Stimulated activated CD8-positive, alpha-beta memory T cell treated with anti-CD3 and anti-CD28 coated beads, Interleukin-12 subunit alpha, Interleukin-12 subunit beta, amount 100 ng/mL, for 24 hours (primary cell): Measurements from ENCODE around the gene HLTF.

Experiments used
- DNase-seq: peaks from one replicate; pipeline ENCODE4 v3.0.0-alpha.2; 2020; ENCODE audit errors: extremely low read depth

The HLTF gene

DNA sequence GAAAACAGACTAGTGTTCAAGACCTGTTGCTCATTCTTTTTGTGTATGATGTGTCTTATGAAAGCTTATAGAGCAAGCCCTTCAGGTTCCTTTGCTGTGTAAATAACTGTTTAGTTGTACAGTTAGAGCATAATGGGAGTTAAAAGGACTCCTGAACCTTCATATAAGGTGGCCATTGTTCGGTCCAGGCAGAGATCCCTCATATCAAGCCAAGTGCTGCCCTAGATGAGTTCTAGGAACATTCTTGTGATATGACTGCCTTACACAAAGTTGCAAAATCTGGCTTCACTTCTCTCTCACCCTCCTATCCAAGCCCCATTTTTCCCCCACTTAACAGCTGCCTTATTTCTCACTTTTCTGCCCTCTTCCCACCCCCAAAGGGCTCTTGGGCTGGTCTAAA, 68.1 kb downstream of the HLTF start:
- no peak for DNase-seq

DNA sequence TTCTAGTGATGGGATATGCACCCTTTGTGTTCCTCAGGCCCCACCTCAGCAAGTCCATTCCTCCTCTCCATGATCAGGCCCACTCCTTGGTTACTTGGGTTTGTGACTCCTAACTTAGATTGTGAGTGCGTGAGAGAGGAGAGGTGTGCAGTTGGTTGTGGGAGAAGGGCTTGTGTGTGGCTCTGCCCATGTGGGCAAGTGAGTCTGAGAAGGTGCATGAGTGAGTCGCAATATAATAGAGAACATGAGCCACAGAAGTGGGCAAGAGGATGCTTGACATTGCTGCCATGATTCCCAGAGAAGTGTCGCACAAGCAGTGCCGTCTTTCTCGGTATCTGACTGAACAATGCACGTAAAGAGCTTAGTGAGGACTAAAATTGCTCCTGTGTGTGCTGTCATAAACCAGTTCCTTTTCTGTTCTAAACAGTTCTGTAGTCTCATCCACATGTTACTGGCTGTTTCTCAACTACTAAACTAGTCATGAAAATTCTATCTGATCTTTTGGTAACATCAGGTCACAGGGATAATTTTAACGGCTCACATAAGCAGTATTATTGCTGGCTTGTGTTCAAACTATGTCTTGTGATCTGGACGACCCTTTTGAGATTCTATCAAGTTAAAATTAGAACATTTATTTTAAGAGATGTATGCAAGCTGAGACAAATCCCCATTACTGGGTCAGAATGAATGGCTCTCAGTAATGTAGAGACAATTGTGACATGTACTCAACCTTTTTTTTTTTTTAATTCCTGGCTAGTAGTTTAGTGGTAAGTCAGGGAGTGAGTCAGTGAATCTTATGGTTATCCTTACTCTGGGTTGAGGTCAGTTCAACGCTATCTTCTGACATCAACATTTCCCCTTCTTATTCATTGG, 69.4 kb downstream of the HLTF start:
- DNase-seq = no peak

DNA sequence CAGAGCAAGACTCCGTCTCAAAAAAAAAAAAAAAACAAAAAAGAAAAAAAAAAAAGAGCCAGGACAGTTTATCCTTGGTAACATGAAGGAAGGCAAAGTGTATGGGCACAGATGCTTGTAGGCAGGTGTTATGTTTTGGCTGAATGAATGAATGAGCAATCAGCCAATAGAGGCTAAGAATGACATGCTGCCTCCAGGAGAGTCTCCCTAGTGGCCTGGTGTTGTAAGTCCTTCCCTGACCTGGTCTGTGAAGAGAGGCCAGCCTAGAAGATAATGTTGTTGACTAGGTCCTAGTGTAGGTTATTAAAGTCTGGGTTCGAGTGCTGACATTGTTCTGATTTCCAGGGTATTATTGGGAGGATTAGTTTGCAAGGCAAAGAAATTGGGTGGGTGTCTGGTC, 70.1 kb downstream of the HLTF start:
- DNase-seq = no peak

DNA sequence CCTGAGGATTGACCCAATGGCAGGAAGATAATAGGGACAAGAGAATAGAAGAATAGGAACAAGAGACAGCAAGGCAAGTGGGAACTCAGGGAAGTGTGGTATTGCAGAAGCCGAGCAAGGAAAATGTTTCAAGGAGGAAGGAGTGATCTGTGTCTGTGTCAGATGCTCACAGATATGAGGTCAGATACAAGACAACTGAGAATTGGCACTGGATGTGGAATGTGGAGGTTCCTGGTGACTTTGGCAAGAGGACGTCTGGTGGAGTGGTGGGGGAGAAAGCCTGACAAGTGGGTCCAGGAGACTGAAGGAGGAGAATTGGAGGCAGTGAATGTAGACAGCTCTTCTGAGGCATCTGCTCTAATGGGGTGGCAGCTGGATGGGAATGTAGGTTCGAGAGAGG, 70.9 kb downstream of the HLTF start:
- DNase-seq = no peak

DNA sequence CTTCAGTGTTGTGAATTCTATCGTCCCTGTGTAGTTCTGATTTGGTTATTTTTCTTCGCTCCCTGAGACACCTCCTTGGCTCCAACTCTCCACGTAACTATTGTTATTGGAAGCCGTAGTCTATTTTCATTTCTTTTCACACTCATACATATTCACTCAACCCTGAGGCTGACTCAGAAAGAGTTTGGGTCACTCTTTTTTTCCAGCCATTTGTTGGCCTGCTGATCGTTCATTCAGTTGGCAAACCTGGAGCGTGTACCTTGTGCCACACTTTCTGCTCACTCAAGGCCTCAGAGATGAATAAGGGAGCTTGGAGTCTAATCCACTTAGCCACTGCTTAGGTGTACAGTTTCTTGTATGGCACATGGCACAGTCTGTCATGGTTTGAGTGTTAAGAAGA, 72.6 kb downstream of the HLTF start:
- DNase-seq = no peak

DNA sequence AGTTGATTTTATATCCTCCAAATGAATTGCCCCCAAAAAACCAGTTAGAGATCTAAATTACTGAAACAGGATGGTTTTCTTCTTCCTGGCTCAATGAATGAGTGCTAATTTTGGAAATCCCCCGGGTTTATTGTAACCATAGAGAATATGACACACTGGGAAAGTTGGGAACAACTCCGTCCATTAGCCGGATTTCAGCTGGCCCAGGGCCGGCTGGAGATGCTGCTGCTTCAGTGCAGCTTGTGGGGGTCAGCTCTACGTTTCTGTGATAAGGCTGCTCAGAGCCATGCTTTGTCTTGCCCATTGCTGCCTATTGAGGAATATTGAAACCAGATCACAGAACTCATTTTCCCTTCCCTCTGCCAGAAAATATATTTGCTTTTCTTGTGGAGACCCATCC, 74.7 kb downstream of the HLTF start:
- no peak for DNase-seq

DNA sequence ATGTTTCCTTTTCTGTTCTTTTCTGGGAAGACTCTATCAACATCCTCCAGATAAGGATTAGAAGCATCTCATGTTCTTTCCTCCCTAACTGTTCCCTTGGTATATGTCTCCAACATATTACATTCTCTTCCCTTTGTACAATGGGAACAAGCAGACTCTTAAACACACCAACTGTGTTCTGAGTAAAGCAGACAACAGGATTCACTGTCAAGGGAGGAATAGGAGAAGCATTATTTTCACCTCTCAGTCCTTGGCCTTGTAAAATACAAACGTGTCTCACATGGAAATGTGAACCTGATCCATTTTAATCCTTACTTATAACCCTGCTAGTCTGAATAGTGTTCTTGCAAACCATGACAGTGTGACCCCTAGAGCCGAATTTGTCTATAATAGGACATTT, 75.4 kb downstream of the HLTF start:
- no peak for DNase-seq

DNA sequence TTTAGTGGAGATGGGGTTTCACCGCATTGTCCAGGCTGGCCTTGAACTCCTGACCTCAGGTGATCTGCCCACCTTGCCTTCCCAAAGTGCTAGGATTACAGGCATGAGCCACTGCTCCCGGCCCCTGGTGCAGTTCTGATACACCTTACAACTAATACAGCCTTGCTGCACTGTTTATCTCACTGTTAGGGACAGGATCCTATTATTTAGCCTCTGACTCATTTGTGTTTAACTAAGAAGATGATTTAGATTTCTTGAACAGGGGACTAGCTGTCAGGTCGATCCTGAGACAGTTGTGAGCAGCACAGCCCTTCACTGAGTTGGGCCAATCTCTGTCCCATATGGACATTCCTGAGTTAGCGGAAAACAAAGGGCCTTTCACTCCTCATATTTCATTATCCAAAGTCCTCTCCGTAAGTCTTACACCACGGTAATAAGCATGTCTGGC, 75.8 kb downstream of the HLTF start:
- DNase-seq = no peak

DNA sequence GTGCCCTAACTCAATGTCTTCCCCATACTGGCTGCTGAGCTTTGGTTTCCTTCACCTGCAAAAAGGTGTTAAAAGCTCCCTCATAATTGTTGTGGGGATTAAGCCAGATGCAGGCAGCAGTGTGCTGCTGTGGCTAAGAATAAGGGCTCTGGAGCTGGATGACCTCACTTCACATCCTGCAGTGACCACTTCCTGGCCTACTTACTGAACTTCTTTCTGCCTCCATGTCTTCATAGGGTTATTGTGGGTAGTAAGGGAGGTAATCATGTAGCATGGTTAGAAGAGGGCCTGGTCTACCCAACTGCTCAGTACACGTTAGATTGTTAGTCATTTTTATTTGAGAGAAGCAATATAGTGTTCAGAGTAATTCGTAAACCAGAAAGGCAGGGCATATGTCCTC, 76.6 kb downstream of the HLTF start:
- DNase-seq = no peak

DNA sequence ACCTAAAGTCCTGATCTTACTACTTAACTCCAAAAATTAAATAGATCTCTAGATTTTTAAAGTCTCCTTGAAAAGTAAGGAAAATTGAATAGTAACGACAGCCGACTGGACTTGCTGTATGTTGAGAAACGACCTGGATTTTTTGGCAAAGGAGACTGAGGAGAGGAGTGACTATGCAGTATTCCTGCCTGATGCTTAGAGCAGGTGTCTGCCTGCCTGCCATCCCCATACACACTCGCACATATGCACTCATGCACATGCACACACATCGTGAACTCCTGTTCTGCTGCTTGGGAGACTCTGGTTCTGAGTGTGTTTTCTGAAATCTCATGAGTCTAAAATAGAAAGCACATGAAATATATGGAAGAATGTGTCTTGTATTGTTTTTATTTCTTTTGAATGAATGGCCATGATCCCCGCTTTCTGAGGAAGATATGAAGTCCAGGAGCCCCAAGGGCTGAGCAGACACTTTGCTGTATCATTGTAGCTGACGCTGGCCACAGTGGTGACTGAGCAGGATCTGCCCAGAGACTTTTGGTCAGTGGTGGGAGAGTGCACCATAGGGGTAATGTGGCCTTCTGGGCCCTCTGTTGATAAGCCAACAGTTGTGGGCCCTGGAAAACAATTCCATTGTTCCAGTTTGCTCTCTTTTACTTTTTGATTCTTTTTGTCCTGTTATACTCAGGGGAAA, 78.6 kb downstream of the HLTF start:
- no peak for DNase-seq

DNA sequence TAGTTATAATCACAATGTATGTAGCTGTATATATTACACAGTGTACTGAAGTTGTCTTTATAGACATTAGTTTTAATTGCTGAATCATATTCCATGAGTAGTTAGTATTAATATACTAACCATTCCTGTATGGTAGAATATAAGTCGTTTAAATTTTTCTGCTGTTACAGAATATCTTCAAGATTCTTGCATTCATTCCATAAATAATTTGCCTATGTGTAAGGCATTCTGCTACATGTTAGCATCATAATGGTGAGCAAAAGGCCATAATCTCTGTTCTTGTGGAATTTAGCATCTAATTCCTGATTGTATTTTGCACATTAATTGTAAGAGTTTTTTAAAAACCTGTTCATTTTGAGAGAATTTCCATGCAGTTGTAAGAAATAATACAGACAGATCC, 80.9 kb downstream of the HLTF start:
- no peak for DNase-seq

DNA sequence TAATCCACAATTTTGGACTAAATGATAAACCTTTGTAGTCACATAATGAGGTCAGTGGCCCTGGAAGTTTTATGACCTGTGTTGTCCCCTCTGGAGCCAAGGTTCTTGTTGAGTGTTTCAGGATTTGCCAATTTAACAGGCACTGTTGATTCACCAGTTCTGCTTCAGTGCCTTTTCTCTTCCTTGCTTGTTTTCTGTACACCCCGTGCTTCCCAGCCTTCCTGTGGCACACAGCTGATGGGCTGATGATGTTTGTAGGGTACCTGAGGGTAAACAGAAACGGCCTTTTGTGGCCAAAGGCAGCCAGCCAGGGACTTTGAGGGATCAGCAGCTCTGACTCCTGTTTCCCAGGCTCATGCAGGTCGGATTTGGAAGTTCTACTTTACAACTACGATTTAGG, 81.7 kb downstream of the HLTF start:
- no peak for DNase-seq

DNA sequence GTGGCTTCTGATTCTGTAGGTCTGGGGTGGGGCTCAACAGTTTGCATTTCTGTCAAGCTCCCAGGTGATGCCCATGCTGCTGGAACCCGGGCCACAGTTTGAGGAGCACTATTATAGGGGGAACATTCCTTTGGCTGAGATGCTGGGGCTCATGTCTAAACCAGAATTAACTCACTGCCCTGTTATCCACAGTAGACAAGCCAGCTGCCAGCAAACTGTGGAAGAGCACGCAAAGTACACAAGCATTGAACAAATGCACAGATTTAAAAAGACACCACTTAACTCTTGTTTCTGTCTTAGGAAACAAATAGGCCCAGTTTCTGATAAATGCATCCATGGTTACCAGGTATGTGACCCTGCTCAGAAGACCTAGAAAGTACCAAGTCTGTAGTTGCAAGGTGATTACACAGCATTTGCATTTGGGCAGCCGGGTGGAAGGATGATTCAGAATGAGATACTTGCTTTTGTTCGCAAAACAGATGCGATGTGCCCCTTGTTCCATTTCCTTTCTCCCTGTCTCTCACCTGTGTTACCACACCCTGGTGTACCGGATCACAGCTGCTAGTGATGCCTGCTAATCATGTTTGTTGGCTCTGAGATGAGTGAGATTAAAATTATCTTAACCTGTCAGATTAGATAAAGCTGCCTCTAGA, 82.6 kb downstream of the HLTF start:
- DNase-seq = no peak

DNA sequence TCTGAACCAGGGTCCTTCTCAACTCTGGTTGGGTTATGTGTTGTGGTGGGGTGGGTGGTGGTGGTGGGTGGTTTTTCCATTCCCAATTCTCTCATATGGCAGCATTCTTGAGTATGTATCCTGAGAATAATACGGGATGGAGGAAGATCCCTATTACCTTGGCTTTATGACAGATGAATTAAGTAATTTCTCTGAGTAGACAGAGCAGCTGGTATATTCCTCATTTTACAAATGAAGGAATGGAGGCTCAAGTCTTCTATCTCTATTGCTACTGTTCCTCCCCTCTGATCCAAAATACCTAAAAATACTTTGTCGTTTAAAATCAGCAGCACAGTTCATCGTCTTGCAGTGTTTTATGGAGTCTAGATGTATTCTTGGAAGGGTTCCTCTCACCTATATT, 84.6 kb downstream of the HLTF start:
- no peak for DNase-seq

DNA sequence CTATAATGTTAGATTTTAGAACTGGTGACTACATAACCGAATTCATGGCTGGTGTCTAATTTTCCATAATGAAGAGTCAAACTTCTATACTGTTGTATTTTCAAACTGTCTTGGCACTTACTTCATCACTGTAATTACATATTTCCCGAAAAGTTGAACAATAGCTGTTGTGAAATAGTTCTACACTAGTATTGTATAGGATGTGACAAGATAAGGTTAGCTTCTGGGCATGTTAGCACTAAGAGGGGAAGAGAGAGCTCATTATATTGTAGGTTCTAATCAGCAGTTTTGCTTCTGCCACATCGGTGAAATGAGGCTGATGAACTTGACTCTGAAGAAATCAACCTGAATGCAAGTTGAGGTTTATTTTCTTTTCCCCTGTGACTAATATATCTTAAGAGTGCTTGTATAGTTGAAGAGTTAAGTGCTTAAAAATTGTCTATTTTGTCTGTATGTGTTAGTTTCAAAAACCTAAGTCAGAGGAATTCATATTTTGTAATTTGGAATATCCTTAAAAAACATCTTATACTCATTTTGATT, 86.1 kb downstream of the HLTF start:
- no peak for DNase-seq

DNA sequence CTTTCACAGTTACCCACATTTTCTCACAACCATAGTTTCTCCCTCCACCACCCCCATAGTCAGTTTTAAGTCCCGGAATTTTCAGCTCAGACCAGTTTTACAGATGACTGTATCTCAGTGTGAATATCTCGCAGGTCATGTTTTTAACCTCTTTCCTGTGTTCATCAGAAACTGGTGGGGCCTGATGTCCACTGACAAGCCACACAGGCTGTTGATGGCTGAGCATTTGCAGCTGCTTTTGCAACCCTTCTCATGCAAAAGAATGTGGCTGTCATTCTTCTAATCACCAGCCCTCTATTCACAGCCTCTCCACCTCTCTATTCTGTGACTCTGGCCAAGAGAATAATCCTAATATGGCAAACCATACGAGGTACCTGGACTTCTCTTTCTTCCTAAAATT, 86.5 kb downstream of the HLTF start:
- no peak for DNase-seq

DNA sequence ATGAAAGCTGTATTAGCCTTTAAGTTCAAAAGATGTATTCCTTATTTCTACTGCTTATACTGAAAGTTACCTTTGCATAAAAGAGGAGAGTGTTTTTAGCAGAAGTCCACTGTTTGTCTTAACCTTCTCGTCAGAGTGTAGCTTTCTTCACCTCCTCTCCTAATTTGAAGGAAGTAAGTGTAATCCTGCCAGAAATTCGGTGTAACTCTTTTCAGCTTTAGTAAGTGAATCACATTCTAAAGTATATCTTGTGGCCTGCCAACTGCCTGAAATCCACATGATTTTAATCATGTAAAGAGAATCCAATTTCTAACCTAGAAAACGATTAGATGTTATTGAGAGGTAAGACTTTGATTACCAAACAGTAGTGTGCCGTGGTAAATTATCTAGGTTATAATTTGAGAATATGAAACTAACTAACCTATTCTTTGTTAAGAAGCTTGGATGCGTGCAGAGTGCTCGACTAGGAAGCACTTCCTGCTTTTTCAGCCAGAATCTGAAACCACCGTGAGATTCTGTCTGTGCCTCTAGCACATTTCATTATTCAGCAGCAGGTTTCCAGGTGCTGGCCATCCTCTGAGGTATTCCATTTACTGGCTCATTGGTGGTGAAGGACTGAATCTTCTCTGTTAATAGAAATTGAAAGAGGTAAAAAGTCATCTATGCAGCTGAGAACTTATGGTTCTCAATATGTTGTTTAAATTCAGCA, 87.5 kb downstream of the HLTF start:
- no peak for DNase-seq

DNA sequence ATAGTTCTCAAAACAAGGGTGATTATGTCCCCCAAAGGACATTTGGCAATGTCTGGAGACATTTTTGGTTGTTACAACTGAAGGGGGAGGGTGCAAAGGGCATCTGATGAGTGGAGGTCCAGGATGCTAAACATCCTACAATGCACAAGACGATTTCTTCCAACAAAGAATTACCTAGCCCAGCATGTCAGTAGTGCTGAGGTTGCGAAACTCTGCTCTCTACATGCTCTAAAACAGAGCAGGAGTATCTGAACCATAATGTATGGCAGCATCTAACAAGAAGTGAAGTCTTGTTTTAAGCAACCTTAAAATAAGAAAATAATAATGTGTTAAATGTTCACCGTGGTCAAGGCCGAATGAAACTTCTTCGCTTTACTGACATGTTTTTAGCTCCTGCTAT, 88.0 kb downstream of the HLTF start:
- no peak for DNase-seq

DNA sequence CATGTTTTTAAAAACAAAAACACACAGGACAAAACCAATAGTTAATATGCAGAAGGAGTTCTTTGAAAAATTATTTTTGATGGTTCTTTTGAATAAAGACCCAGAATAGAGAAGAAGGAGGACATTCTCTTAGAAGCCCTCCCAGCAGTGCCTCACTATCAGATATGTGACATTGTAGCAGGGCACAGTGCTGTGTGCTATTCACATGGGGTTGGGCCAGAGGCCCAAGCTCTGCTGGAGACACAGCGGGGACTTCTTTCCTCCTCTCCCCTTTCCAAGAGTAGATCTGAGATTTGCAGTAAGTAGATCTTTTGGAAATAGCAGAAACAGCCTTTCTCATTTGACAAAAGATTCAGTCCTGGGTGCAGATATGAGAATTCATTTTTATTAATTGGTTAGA, 88.7 kb downstream of the HLTF start:
- no peak for DNase-seq

DNA sequence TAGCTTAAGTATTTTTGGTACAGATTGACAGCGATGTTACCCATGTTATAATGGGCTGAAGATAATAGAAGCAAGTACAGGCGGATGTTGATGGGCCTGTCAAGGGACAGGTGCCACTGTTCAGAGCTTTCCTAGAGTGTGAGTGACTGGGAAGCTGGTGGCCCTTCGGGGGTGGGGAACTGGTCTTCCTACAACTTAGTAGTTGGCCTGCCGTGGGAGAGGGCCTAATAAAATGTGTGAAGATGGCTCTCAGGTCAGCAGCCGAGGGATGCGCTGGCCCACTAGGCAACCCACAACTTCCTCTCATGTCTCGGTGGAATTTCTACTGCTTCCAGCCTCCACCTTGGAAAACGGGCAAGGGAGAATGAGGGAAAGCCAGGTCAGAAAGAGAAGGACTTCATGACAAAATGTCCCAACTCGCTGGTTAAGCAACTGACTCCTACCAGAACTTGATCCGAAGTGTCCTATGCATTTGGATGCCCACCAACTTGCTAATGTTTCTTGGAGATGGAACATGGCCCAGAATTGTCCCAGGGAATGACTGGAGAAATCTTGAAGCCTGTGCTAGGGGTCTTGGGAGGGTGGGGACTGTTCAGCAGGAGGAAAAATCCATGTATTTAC, 93.6 kb downstream of the HLTF start:
- DNase-seq = no peak

DNA sequence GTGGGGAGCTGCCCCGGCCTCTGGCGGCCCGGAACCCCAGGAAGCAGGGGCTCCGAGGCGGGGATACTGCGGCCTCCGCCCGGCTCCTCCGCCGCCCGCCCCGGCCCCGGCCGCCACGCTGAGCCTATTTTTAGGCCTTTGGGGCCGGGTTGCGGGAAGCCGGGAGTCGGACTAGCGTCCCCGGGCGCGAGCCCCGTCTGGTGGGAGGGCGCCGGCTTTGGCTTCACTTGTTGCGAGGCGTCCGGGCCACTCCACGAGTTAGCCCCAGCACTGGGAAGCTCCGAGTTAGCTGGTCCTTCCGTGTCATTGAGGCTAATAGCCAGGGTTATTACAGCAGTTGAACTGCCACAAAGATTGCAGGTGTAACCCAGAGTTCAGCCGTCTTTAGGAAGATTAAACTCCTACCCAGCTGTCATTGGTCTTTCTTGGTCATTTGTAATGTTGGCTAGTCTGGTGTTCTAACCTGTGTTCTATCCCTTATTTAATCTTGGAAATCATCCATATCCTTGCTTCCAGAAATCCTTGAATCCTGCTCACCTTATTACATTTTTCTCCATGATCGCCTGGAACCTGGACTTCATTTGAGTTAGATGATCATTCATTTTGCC, 94.2 kb downstream of the HLTF start:
- no peak for DNase-seq
